BLaER1 treated with 17β-estradiol and CSF1 and Interleukin-3, amounts not matched to agents 10 nM and 100 nM (cell line): Measurements from ENCODE around the gene ERAP2.
"Not testable (repeated sequence)": the region's sequence is repeated elsewhere in the genome, so short reads cannot be mapped to it uniquely, and the experiment has no call there.

Experiments used
- H3K27ac ChIP-seq, 11 experiments: shearing (Covaris generic); formaldehyde crosslinking; 2 replicates each; pipeline ENCODE4 v1.8.1; 2022
- H3K27me3 ChIP-seq, 11 experiments: shearing (Covaris generic); formaldehyde crosslinking; 2 replicates each; pipeline ENCODE4 v1.8.1; 2022
- H3K36me3 ChIP-seq, 11 experiments: shearing (Covaris generic); formaldehyde crosslinking; 2 replicates each; pipeline ENCODE4 v1.8.1; 2022
- H3K4me1 ChIP-seq, 10 experiments: shearing (Covaris generic); formaldehyde crosslinking; 2 replicates each; pipeline ENCODE4 v1.8.1; 2022
- H3K4me2 ChIP-seq, 11 experiments: shearing (Covaris generic); formaldehyde crosslinking; 2 replicates each; pipeline ENCODE4 v1.8.1; 2022
- H3K4me3 ChIP-seq, 10 experiments: shearing (Covaris generic); formaldehyde crosslinking; 2 replicates each; pipeline ENCODE4 v1.8.1; 2022
- H3K9ac ChIP-seq, 11 experiments: shearing (Covaris generic); formaldehyde crosslinking; 2 replicates each; pipeline ENCODE4 v1.8.1; 2022
- H3K9me3 ChIP-seq, 11 experiments: shearing (Covaris generic); formaldehyde crosslinking; replicated peaks in 1 of 11; 2 replicates each; pipeline ENCODE4 v1.8.1; 2022
- H4K20me1 ChIP-seq, 11 experiments: shearing (Covaris generic); formaldehyde crosslinking; 2 replicates each; pipeline ENCODE4 v1.8.1; 2022
- Cebpa-rat ChIP-seq, 11 experiments: shearing (Covaris generic); IDR thresholded peaks; 2 replicates each; pipeline ENCODE4 v1.8.1; 2022

ERAP2 gene, protein sequence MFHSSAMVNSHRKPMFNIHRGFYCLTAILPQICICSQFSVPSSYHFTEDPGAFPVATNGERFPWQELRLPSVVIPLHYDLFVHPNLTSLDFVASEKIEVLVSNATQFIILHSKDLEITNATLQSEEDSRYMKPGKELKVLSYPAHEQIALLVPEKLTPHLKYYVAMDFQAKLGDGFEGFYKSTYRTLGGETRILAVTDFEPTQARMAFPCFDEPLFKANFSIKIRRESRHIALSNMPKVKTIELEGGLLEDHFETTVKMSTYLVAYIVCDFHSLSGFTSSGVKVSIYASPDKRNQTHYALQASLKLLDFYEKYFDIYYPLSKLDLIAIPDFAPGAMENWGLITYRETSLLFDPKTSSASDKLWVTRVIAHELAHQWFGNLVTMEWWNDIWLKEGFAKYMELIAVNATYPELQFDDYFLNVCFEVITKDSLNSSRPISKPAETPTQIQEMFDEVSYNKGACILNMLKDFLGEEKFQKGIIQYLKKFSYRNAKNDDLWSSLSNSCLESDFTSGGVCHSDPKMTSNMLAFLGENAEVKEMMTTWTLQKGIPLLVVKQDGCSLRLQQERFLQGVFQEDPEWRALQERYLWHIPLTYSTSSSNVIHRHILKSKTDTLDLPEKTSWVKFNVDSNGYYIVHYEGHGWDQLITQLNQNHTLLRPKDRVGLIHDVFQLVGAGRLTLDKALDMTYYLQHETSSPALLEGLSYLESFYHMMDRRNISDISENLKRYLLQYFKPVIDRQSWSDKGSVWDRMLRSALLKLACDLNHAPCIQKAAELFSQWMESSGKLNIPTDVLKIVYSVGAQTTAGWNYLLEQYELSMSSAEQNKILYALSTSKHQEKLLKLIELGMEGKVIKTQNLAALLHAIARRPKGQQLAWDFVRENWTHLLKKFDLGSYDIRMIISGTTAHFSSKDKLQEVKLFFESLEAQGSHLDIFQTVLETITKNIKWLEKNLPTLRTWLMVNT

GRCh38 chr5:96876292-96876850 is at the start of gene ERAP2:
TSS of gene ERAP2 (plus strand) at chr5:96876500. CDS start at chr5:96879686, 3,186 bp downstream.
- peaks cover 30 to 45% (median 34%) of the 10 kb centered on the region in 10 experiments for H3K4me1 ChIP-seq
- H4K20me1 ChIP-seq: no peaks in the 10 kb centered on the region
- H3K9me3 ChIP-seq: no peaks in the 10 kb centered on the region
- H3K36me3 ChIP-seq: peaks cover 0 to 22% (median 15%) of the 10 kb centered on the region in 11 experiments; a peak in 14 of 22 replicates
- H3K27me3 ChIP-seq: no peaks in the 10 kb centered on the region
- H3K27ac ChIP-seq: peak within 1 kb of the TSS; percentile 15 to 88 (median 78); a peak in 21 of 22 replicates
- H3K4me2 ChIP-seq: peak within 1 kb of the TSS; percentile 75 to 95 (median 89)
- TF ChIP-seq Cebpa-rat (IDR thresholded peaks at IDR 0.05): no peak
- peak within 1 kb of the TSS; percentile 64 to 79 (median 72) for H3K4me3 ChIP-seq
- peak within 1 kb of the TSS; percentile 64 to 87 (median 79) for H3K9ac ChIP-seq

DNA sequence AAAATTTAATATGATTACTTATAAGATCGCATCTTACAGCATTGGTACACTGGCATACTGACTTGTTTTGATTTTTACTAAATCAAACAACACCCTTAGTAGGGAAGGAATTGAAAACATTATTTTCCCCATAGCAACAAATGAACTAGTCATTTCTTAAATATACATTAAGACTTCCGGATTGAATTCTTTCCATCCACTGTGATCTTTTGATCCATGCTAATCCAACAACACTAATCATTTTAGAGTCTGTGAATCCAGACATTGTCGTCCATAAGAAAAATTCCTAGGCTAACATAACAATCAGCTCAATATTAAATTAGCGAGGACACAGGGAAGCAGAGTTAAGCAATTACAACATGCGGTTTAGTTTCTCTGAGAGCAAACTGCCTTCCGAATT is 47.0 kb upstream of the ERAP2 start:
- TF ChIP-seq Cebpa-rat (IDR thresholded peaks at IDR 0.05): no peak
- Histone ChIP-seq H3K4me2 (no peak overlapping the region), H3K27ac (no peak overlapping the region), H3K9me3 (no peaks in the 10 kb centered on the region), H4K20me1 (no peaks in the 10 kb centered on the region), H3K27me3 (no peaks in the 10 kb centered on the region), H3K9ac (no peak overlapping the region), H3K4me1 (no peaks in the 10 kb centered on the region), H3K36me3 (no peaks in the 10 kb centered on the region), H3K4me3 (no peak overlapping the region)

DNA sequence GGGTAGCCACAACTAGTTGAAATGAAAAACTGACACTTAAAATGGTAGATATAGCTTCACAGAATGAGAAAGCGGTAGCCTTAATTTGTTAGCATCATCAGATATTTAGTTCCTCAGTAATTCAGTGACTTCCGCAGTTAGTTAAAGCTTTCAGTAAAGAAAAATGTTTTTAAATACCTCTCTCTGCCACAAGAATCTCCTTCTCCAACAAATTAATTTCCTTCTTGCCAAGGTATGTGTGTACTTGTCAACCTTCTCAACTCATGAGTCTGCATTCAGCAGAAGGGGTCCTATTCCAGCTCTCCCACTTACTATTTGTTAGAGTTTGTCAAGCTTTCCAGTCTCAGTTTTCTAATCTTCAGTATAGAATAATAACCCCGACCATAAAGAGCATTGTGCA is 42.3 kb upstream of the ERAP2 start:
- no peaks in the 10 kb centered on the region for H4K20me1 ChIP-seq
- no peak for TF ChIP-seq Cebpa-rat (IDR thresholded peaks at IDR 0.05)
- H3K27ac ChIP-seq: no peak overlapping the region
- no peaks in the 10 kb centered on the region for H3K9me3 ChIP-seq
- H3K4me3 ChIP-seq: no peak overlapping the region
- H3K4me2 ChIP-seq: no peak overlapping the region
- H3K9ac ChIP-seq: no peak overlapping the region
- no peaks in the 10 kb centered on the region for H3K36me3 ChIP-seq
- H3K27me3 ChIP-seq: no peaks in the 10 kb centered on the region
- no peaks in the 10 kb centered on the region for H3K4me1 ChIP-seq

GRCh38 chr5:96835791-96836191 is 40.5 kb upstream of the ERAP2 start:
- Histone ChIP-seq H3K9ac (no peak overlapping the region), H4K20me1 (no peaks in the 10 kb centered on the region), H3K4me3 (no peak overlapping the region), H3K4me1 (peaks cover 0 to 11% (median 3%) of the 10 kb centered on the region in 10 experiments; a peak in 10 of 20 replicates), H3K36me3 (no peaks in the 10 kb centered on the region), H3K27me3 (no peaks in the 10 kb centered on the region), H3K4me2 (no peak overlapping the region), H3K27ac (no peak overlapping the region), H3K9me3 (no peaks in the 10 kb centered on the region)
- no peak for TF ChIP-seq Cebpa-rat (IDR thresholded peaks at IDR 0.05)

DNA sequence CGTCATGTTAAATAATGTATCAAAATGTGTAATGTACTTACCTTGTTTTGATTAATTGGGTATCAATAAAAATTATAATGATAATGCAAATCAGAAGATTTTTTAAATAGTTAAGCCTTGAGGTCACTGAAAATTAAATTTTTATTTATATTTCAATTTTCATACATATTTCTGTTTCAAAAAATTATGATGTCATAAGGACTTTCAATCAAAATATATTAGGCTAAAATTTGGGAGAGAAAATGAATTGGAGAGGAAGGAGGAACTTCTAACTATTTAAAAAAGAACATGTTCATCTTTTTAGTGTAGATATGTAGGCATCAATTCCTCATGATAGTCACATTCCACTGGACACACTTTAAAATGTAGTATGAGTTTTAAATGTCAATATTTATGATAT is 39.5 kb upstream of the ERAP2 start:
- no peaks in the 10 kb centered on the region for H3K27me3 ChIP-seq
- no peak overlapping the region for H3K27ac ChIP-seq
- H3K4me2 ChIP-seq: no peak overlapping the region
- no peak overlapping the region for H3K4me3 ChIP-seq
- no peaks in the 10 kb centered on the region for H4K20me1 ChIP-seq
- H3K9me3 ChIP-seq: no peaks in the 10 kb centered on the region
- TF ChIP-seq Cebpa-rat (IDR thresholded peaks at IDR 0.05): no peak
- H3K9ac ChIP-seq: no peak overlapping the region
- no peaks in the 10 kb centered on the region for H3K36me3 ChIP-seq
- H3K4me1 ChIP-seq: peaks cover 0 to 12% (median 6%) of the 10 kb centered on the region in 10 experiments; a peak in 11 of 20 replicates

DNA sequence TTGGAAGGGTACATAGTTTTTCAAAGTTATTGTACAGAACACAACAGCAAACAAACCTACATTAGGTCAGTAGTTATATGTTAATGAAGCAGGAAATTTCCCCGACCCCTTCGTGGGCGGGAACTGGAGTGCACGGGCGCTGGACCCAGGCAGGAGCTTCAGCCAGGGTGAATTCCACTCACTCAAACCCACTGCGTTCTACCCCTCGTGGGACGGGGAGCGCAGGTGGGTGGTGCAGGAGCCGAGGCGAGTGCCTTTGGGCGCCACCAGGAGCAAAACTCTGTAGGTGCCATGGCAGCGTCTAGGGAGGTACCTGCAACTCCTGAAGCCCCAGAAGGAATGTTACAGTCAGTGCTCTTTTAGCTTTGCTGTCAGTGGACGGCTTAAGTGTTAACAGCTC is 39.0 kb upstream of the ERAP2 start:
- H3K4me2 ChIP-seq: no peak overlapping the region
- H3K9me3 ChIP-seq: no peaks in the 10 kb centered on the region
- H3K36me3 ChIP-seq: no peaks in the 10 kb centered on the region
- H3K27me3 ChIP-seq: no peaks in the 10 kb centered on the region
- no peaks in the 10 kb centered on the region for H4K20me1 ChIP-seq
- TF ChIP-seq Cebpa-rat (IDR thresholded peaks at IDR 0.05): no peak
- H3K27ac ChIP-seq: no peak overlapping the region
- no peak overlapping the region for H3K9ac ChIP-seq
- H3K4me3 ChIP-seq: no peak overlapping the region
- H3K4me1 ChIP-seq: peaks cover 0 to 12% (median 6%) of the 10 kb centered on the region in 10 experiments; a peak in 11 of 20 replicates

GRCh38 chr5:96838201-96839070 is 37.9 kb upstream of the ERAP2 start:
- Histone ChIP-seq H3K27ac (no peak overlapping the region), H3K4me2 (no peak overlapping the region), H3K4me3 (no peak overlapping the region), H3K36me3 (no peaks in the 10 kb centered on the region), H3K9ac (no peak overlapping the region), H3K4me1 (peaks cover 0 to 14% (median 6%) of the 10 kb centered on the region in 10 experiments; a peak in 13 of 20 replicates), H3K27me3 (no peaks in the 10 kb centered on the region), H4K20me1 (no peaks in the 10 kb centered on the region), H3K9me3 (peaks cover 0 to 9% (median 6%) of the 10 kb centered on the region in 11 experiments; a peak in 9 of 22 replicates)
- TF ChIP-seq Cebpa-rat (IDR thresholded peaks at IDR 0.05): no peak

GRCh38 chr5:96839071-96839592 is 37.2 kb upstream of the ERAP2 start:
- H3K9me3 ChIP-seq: peaks cover 0 to 10% (median 7%) of the 10 kb centered on the region in 11 experiments; a peak in 9 of 22 replicates
- H3K36me3 ChIP-seq: no peaks in the 10 kb centered on the region
- H3K4me1 ChIP-seq: peaks cover 3 to 21% (median 11%) of the 10 kb centered on the region in 10 experiments; a peak in 17 of 20 replicates
- TF ChIP-seq Cebpa-rat (IDR thresholded peaks at IDR 0.05): no peak
- no peak overlapping the region for H3K4me2 ChIP-seq
- H3K9ac ChIP-seq: no peak overlapping the region
- no peaks in the 10 kb centered on the region for H3K27me3 ChIP-seq
- H3K4me3 ChIP-seq: no peak overlapping the region
- no peak overlapping the region for H3K27ac ChIP-seq
- no peaks in the 10 kb centered on the region for H4K20me1 ChIP-seq

GRCh38 chr5:96841931-96842330 is 34.4 kb upstream of the ERAP2 start:
- not testable (repeated sequence) for H3K36me3 ChIP-seq, H3K27ac ChIP-seq, H3K27me3 ChIP-seq, H3K9ac ChIP-seq, H3K4me3 ChIP-seq, H3K4me2 ChIP-seq, H3K9me3 ChIP-seq, H4K20me1 ChIP-seq
- H3K4me1 ChIP-seq: peaks cover 14 to 34% (median 24%) of the 10 kb centered on the region in 10 experiments; a peak in 19 of 20 replicates
